Stimulated activated CD4-positive, alpha-beta T cell treated with anti-CD3 and anti-CD28 coated beads, Interleukin-12 subunit alpha, Interleukin-12 subunit beta, amount 100 ng/mL, for 24 hours (primary cell): ENCODE results near the gene SOD1.

Experiments used
- DNase-seq, 2 experiments: peaks; one replicate each; pipeline ENCODE4 v3.0.0-alpha.2; 2020; ENCODE audit warnings: low read depth in 2 of 2

SOD1 gene

GRCh38 chr21:31682620-31683019 is 23.1 kb downstream of the SOD1 start:
- no peak for DNase-seq

GRCh38 chr21:31683029-31683428 is 23.5 kb downstream of the SOD1 start:
- no peak for DNase-seq

GRCh38 chr21:31684918-31685317 is 25.4 kb downstream of the SOD1 start:
- DNase-seq: no peak

- DNase-seq: no peak
These were observed 26.9 kb downstream of the SOD1 start for GRCh38 chr21:31686272-31686915.

GRCh38 chr21:31687108-31687507 is 27.6 kb downstream of the SOD1 start:
- DNase-seq: no peak

GRCh38 chr21:31688603-31689368 is 29.3 kb downstream of the SOD1 start:
- DNase-seq: no peak

- DNase-seq: no peak
These were observed 33.7 kb downstream of the SOD1 start for GRCh38 chr21:31693222-31693621.

GRCh38 chr21:31696424-31696823 is 36.9 kb downstream of the SOD1 start:
- DNase-seq: no peak

GRCh38 chr21:31698461-31698860 is 39.0 kb downstream of the SOD1 start:
- DNase-seq: no peak

GRCh38 chr21:31700040-31700439 is 40.5 kb downstream of the SOD1 start:
- no peak for DNase-seq

GRCh38 chr21:31706562-31706961 is 47.1 kb downstream of the SOD1 start:
- no peak for DNase-seq

- no peak for DNase-seq
These were observed 48.0 kb downstream of the SOD1 start for GRCh38 chr21:31707499-31707898.

- no peak for DNase-seq
These were observed 49.0 kb downstream of the SOD1 start for GRCh38 chr21:31708541-31708940.

GRCh38 chr21:31710586-31710985 is 51.1 kb downstream of the SOD1 start:
- DNase-seq: no peak

GRCh38 chr21:31711326-31711725 is 51.8 kb downstream of the SOD1 start:
- no peak for DNase-seq

- DNase-seq: no peak
These were observed 52.3 kb downstream of the SOD1 start for GRCh38 chr21:31711745-31712285.

GRCh38 chr21:31713115-31713514 is 53.6 kb downstream of the SOD1 start:
- DNase-seq: no peak

GRCh38 chr21:31713973-31714740 is 54.7 kb downstream of the SOD1 start:
- no peak for DNase-seq

GRCh38 chr21:31714741-31715365 is 55.4 kb downstream of the SOD1 start:
- DNase-seq: no peak

- DNase-seq: no peak
These were observed 56.6 kb downstream of the SOD1 start for GRCh38 chr21:31716106-31716505.
